Memory B cell (primary cell): ENCODE results near the gene APBA2.

Experiments
- ATAC-seq: fragments of 150-1000 bp; cut with Tn5 transposase; 2 replicates; pipeline ENCODE4 v1.10.0; 2021; ENCODE audit warnings: low read depth, mild to moderate bottlenecking, moderate library complexity
- DNase-seq, 2 donors: peaks; one replicate each; pipeline ENCODE4 v3.0.0; 2022; ENCODE audit warnings: low spot score in 2 of 2
- H3K27ac Mint-ChIP-seq: one replicate; pipeline ENCODE4 v1.8.0; 2022; ENCODE audit warnings: mild to moderate bottlenecking, moderate library complexity, mixed read lengths
- H3K27me3 Mint-ChIP-seq: one replicate; pipeline ENCODE4 v1.8.0; 2022; ENCODE audit warnings: mixed read lengths
- H3K36me3 Mint-ChIP-seq: one replicate; pipeline ENCODE4 v1.8.0; 2022; ENCODE audit warnings: mild to moderate bottlenecking, mixed read lengths
- H3K4me1 Mint-ChIP-seq: one replicate; pipeline ENCODE4 v1.8.0; 2022; ENCODE audit warnings: mixed read lengths
- H3K4me3 Mint-ChIP-seq: one replicate; pipeline ENCODE4 v1.8.0; 2022; ENCODE audit warnings: mild to moderate bottlenecking, moderate library complexity, mixed read lengths
- H3K9me3 Mint-ChIP-seq: one replicate; pipeline ENCODE4 v1.8.0; 2022; ENCODE audit warnings: mixed read lengths

The APBA2 gene

GRCh38 chr15:28868744-28869345 is 16.9 kb upstream of the APBA2 start:
- Mint-ChIP-seq H3K27me3 (no peaks in the 10 kb centered on the region), H3K27ac (no peak overlapping the region)
- ATAC-seq: no peak

GRCh38 chr15:28871168-28871567 is 14.6 kb upstream of the APBA2 start:
- ATAC-seq (no peak), DNase-seq (no peak)
- H3K4me3 Mint-ChIP-seq: no peak overlapping the region
- no peaks in the 10 kb centered on the region for H3K27me3 Mint-ChIP-seq
- H3K4me1 Mint-ChIP-seq: no peaks in the 10 kb centered on the region
- peaks cover 3% of the 10 kb centered on the region for H3K9me3 Mint-ChIP-seq
- H3K36me3 Mint-ChIP-seq: no peaks in the 10 kb centered on the region
- no peak overlapping the region for H3K27ac Mint-ChIP-seq

More at GRCh38 chr15:28868744-28869345, 16.9 kb upstream of the APBA2 start:
- Mint-ChIP-seq H3K9me3 (peaks cover 3% of the 10 kb centered on the region), H3K4me3 (no peak overlapping the region), H3K4me1 (no peaks in the 10 kb centered on the region), H3K36me3 (no peaks in the 10 kb centered on the region)
- no peak for DNase-seq

- DNase-seq (no peak), ATAC-seq (no peak)
- peaks cover 1% of the 10 kb centered on the region for H3K9me3 Mint-ChIP-seq
- H3K27me3 Mint-ChIP-seq: no peaks in the 10 kb centered on the region
- no peak overlapping the region for H3K27ac Mint-ChIP-seq
- no peak overlapping the region for H3K4me3 Mint-ChIP-seq
- H3K4me1 Mint-ChIP-seq: no peaks in the 10 kb centered on the region
- H3K36me3 Mint-ChIP-seq: no peaks in the 10 kb centered on the region
Observed at GRCh38 chr15:28873006-28873405, 12.8 kb upstream of the APBA2 start.

- DNase-seq: no peak
- no peak overlapping the region for H3K27ac Mint-ChIP-seq
- no peak overlapping the region for H3K4me3 Mint-ChIP-seq
- no peak for ATAC-seq
- no peaks in the 10 kb centered on the region for H3K36me3 Mint-ChIP-seq
- H3K9me3 Mint-ChIP-seq: no peaks in the 10 kb centered on the region
- no peaks in the 10 kb centered on the region for H3K27me3 Mint-ChIP-seq
- H3K4me1 Mint-ChIP-seq: no peaks in the 10 kb centered on the region
Observed at GRCh38 chr15:28873585-28874190, 12.1 kb upstream of the APBA2 start.

GRCh38 chr15:28875461-28876000 is 10.2 kb upstream of the APBA2 start:
- DNase-seq: no peak
- Mint-ChIP-seq H3K9me3 (no peaks in the 10 kb centered on the region), H3K27me3 (no peaks in the 10 kb centered on the region), H3K4me1 (no peaks in the 10 kb centered on the region), H3K36me3 (no peaks in the 10 kb centered on the region), H3K27ac (no peak overlapping the region), H3K4me3 (no peak overlapping the region)
- no peak for ATAC-seq

- ATAC-seq (no peak), DNase-seq (no peak)
- Mint-ChIP-seq H3K27me3 (no peaks in the 10 kb centered on the region), H3K36me3 (no peaks in the 10 kb centered on the region), H3K27ac (no peak overlapping the region), H3K9me3 (no peaks in the 10 kb centered on the region), H3K4me1 (no peaks in the 10 kb centered on the region), H3K4me3 (no peak overlapping the region)
Observed at GRCh38 chr15:28876131-28876844, 9.5 kb upstream of the APBA2 start.

GRCh38 chr15:28876845-28877185 is 9.0 kb upstream of the APBA2 start:
- Mint-ChIP-seq H3K4me3 (no peak overlapping the region), H3K27ac (no peak overlapping the region), H3K4me1 (no peaks in the 10 kb centered on the region), H3K36me3 (no peaks in the 10 kb centered on the region), H3K9me3 (no peaks in the 10 kb centered on the region), H3K27me3 (no peaks in the 10 kb centered on the region)
- ATAC-seq (no peak), DNase-seq (no peak)

GRCh38 chr15:28878209-28878608 is 7.6 kb upstream of the APBA2 start:
- no peak overlapping the region for H3K4me3 Mint-ChIP-seq
- no peaks in the 10 kb centered on the region for H3K36me3 Mint-ChIP-seq
- no peaks in the 10 kb centered on the region for H3K4me1 Mint-ChIP-seq
- no peak for DNase-seq
- H3K27me3 Mint-ChIP-seq: no peaks in the 10 kb centered on the region
- ATAC-seq: no peak
- no peaks in the 10 kb centered on the region for H3K9me3 Mint-ChIP-seq
- no peak overlapping the region for H3K27ac Mint-ChIP-seq

- Mint-ChIP-seq H3K27me3 (no peaks in the 10 kb centered on the region), H3K27ac (no peak overlapping the region)
Observed at GRCh38 chr15:28879551-28879950, 6.2 kb upstream of the APBA2 start.

GRCh38 chr15:28880680-28881079 is 5.1 kb upstream of the APBA2 start:
- no peaks in the 10 kb centered on the region for H3K27me3 Mint-ChIP-seq
- no peak overlapping the region for H3K4me3 Mint-ChIP-seq
- H3K4me1 Mint-ChIP-seq: no peaks in the 10 kb centered on the region
- H3K9me3 Mint-ChIP-seq: no peaks in the 10 kb centered on the region
- ATAC-seq (no peak), DNase-seq (no peak)
- no peak overlapping the region for H3K27ac Mint-ChIP-seq
- H3K36me3 Mint-ChIP-seq: no peaks in the 10 kb centered on the region

More at GRCh38 chr15:28879551-28879950, 6.2 kb upstream of the APBA2 start:
- ATAC-seq: no peak
- H3K36me3 Mint-ChIP-seq: no peaks in the 10 kb centered on the region
- no peak overlapping the region for H3K4me3 Mint-ChIP-seq
- no peaks in the 10 kb centered on the region for H3K4me1 Mint-ChIP-seq
- no peaks in the 10 kb centered on the region for H3K9me3 Mint-ChIP-seq
- DNase-seq: no peak

GRCh38 chr15:28881170-28881569 is 4.6 kb upstream of the APBA2 start:
- no peak overlapping the region for H3K27ac Mint-ChIP-seq
- DNase-seq (no peak), ATAC-seq (no peak)

GRCh38 chr15:28881600-28881999 is 4.2 kb upstream of the APBA2 start:
- ATAC-seq (no peak), DNase-seq (no peak)
- H3K9me3 Mint-ChIP-seq: no peaks in the 10 kb centered on the region
- no peak overlapping the region for H3K4me3 Mint-ChIP-seq
- H3K27ac Mint-ChIP-seq: no peak overlapping the region
- no peaks in the 10 kb centered on the region for H3K4me1 Mint-ChIP-seq
- no peaks in the 10 kb centered on the region for H3K27me3 Mint-ChIP-seq
- no peaks in the 10 kb centered on the region for H3K36me3 Mint-ChIP-seq

More at GRCh38 chr15:28881170-28881569, 4.6 kb upstream of the APBA2 start:
- Mint-ChIP-seq H3K4me1 (no peaks in the 10 kb centered on the region), H3K27me3 (no peaks in the 10 kb centered on the region), H3K4me3 (no peak overlapping the region), H3K9me3 (no peaks in the 10 kb centered on the region), H3K36me3 (no peaks in the 10 kb centered on the region)

- Mint-ChIP-seq H3K27me3 (peaks cover 4% of the 10 kb centered on the region), H3K36me3 (no peaks in the 10 kb centered on the region), H3K9me3 (no peaks in the 10 kb centered on the region), H3K4me1 (no peaks in the 10 kb centered on the region), H3K27ac (no peak overlapping the region), H3K4me3 (no peak overlapping the region)
- DNase-seq: no peak
- no peak for ATAC-seq
Observed at GRCh38 chr15:28884151-28884940, 1.4 kb upstream of the APBA2 start.

- Mint-ChIP-seq H3K27ac (no peak overlapping the region), H3K36me3 (no peaks in the 10 kb centered on the region), H3K4me3 (no peak overlapping the region), H3K4me1 (no peaks in the 10 kb centered on the region), H3K27me3 (peaks cover 6% of the 10 kb centered on the region), H3K9me3 (no peaks in the 10 kb centered on the region)
- no peak for ATAC-seq
- no peak for DNase-seq
Observed at GRCh38 chr15:28885128-28885629, 595 bp upstream of the APBA2 start.
